CD4-positive, alpha-beta T cell (primary cell): ENCODE data around the gene FMNL3. TPM values are rescaled to one million over a fixed set of nuclear protein-coding genes. Genes with fewer than 3 reads are reported as not detected.

Source experiments
- ATAC-seq: fragments of 200-7000 bp; cut with Tn5 transposase; one replicate; pipeline ENCODE4 v1.10.0; 2022; ENCODE audit warnings: mild to moderate bottlenecking; ENCODE audit not compliant: poor library complexity
- CTCF ChIA-PET: fragments of 350-600 bp; sonication (Branson Sonifier 250); formaldehyde crosslinking; loops from one replicate; lab custom pipeline; 2021; ENCODE audit warnings: antibody characterized with exemption, inconsistent platforms; lab: Charles Lee
- POLR2A ChIA-PET: fragments of 350-600 bp; sonication (Branson Sonifier 250); formaldehyde crosslinking; loops from one replicate; lab custom pipeline; 2021; ENCODE audit warnings: antibody characterized with exemption, inconsistent platforms; lab: Charles Lee
- DNase-seq, 14 experiments: peaks; one replicate each; pipeline ENCODE4 v3.0.0-alpha.2; 2013 to 2020; ENCODE audit warnings: mixed read lengths in 2 of 14
- H3K27ac ChIP-seq, 2 donors: one replicate each; pipeline versions ENCODE4 v1.5.1 to v1.7.0; 2013; ENCODE audit warnings: low read length in 2 of 2, low read depth in 1 of 2, mild to moderate bottlenecking in 1 of 2
- H3K27me3 ChIP-seq, 2 experiments: 1 replicate in 1 of 2; 2 replicates in 1 of 2; pipeline versions ENCODE4 v1.6.1 to v1.7.0; 2013; ENCODE audit warnings: low read length in 2 of 2, control low read depth in 1 of 2, mild to moderate bottlenecking in 1 of 2, moderate library complexity in 1 of 2; ENCODE audit not compliant: insufficient read depth in 2 of 2, control insufficient read depth in 1 of 2
- H3K36me3 ChIP-seq: one replicate; pipeline ENCODE4 v1.6.1; 2013; ENCODE audit warnings: low read length, control low read depth; ENCODE audit not compliant: insufficient read depth
- H3K4me1 ChIP-seq: one replicate; pipeline ENCODE4 v1.6.1; 2013; ENCODE audit warnings: low read length, control low read depth; ENCODE audit not compliant: insufficient read depth
- H3K4me3 ChIP-seq: one replicate; pipeline ENCODE4 v1.5.1; 2013; ENCODE audit warnings: mild to moderate bottlenecking, low read length, moderate library complexity
- H3K9me3 ChIP-seq, 2 experiments: 1 replicate in 1 of 2; 2 replicates in 1 of 2; pipeline versions ENCODE4 v1.6.1 to v1.7.0; 2013; ENCODE audit warnings: low read length in 2 of 2, mild to moderate bottlenecking in 2 of 2, control low read depth in 1 of 2, moderate library complexity in 1 of 2; ENCODE audit not compliant: control insufficient read depth in 1 of 2, insufficient read depth in 1 of 2
- H3K27ac Mint-ChIP-seq: one replicate; pipeline ENCODE4 v1.8.0; 2020; ENCODE audit warnings: mixed read lengths
- H3K27me3 Mint-ChIP-seq: one replicate; pipeline ENCODE4 v1.8.0; 2021; ENCODE audit warnings: mixed read lengths
- H3K36me3 Mint-ChIP-seq: one replicate; pipeline ENCODE4 v1.8.0; 2021; ENCODE audit warnings: low read depth, mixed read lengths
- H3K4me1 Mint-ChIP-seq: one replicate; pipeline ENCODE4 v1.8.0; 2021; ENCODE audit warnings: low read depth, mixed read lengths
- H3K4me3 Mint-ChIP-seq: one replicate; pipeline ENCODE4 v1.8.0; 2020; ENCODE audit warnings: mild to moderate bottlenecking, mixed read lengths
- H3K9me3 Mint-ChIP-seq: one replicate; pipeline ENCODE4 v1.8.0; 2020; ENCODE audit warnings: mixed read lengths
- CTCF ChIP-seq: fragments of 200-600 bp; IDR thresholded peaks from one replicate; pipeline ENCODE4 v1.8.0; 2022; ENCODE audit warnings: antibody characterized with exemption, mild to moderate bottlenecking
- intact Hi-C, 2 experiments: fragments of 100-400 bp; cut with DNase I in 1 of 2; cut with micrococcal nuclease in 1 of 2; formaldehyde crosslinking; loops; one replicate each; pipeline versions ENCODE4 v1.15.1 to v1.9.0; 2023 to 2025; cut with DNase I, micrococcal nuclease
- total RNA-seq, 174 experiments: library from RNA in 2 of 174; stranded (reverse) in 2 of 174; gene quantifications; one replicate each; pipeline ENCODE4 v1.2.3 and lab custom pipeline; 2021 to 2026

FMNL3 gene
- total RNA-seq, 2 experiments from 2014 or later: 33.3 to 34.8 TPM

- Mint-ChIP-seq H3K4me3 (no peak overlapping the region), H3K27ac (peak overlapping the region; percentile 97), H3K4me1 (peaks cover 97% of the 10 kb centered on the region), H3K27me3 (no peaks in the 10 kb centered on the region), H3K9me3 (no peaks in the 10 kb centered on the region), H3K36me3 (peaks cover 69% of the 10 kb centered on the region)
- ChIA-PET POLR2A (interaction anchor here (0.8 to 6.4 kb wide), 5 partner anchors 9 to 42 kb away, joined by 3 to 105 read pairs (median 7); partner anchors contain the start of gene PRPF40B), CTCF (interaction anchor here (1.0 to 1.4 kb wide), 3 partner anchors 11 to 42 kb away, joined by 3 to 5 read pairs (median 3); partner anchors contain the start of gene PRPF40B)
- Histone ChIP-seq H3K27me3 (no peaks in the 10 kb centered on the region), H3K9me3 (no peaks in the 10 kb centered on the region), H3K4me3 (no peak overlapping the region), H3K4me1 (peaks cover 78% of the 10 kb centered on the region), H3K27ac (peak overlapping the region in 1 of 2 donors; percentile 97), H3K36me3 (peaks cover 13% of the 10 kb centered on the region)
- ATAC-seq (no peak), DNase-seq (no peak)
- no peak for TF ChIP-seq CTCF
- intact Hi-C loops: loop anchor here in 1 of 2 experiments (5.0 kb wide), 1 partner anchor 43 kb away; the partner anchor contains the start of gene FMNL3
Measured at GRCh38 chr12:49664591-49665239, 42.5 kb downstream of the FMNL3 start.

GRCh38 chr12:49664167-49664566 lies 43.0 kb downstream of the FMNL3 start:
- H3K27me3 ChIP-seq: no peaks in the 10 kb centered on the region
- H3K9me3 ChIP-seq: no peaks in the 10 kb centered on the region
- TF ChIP-seq CTCF: no peak
- H3K9me3 Mint-ChIP-seq: no peaks in the 10 kb centered on the region
- H3K27ac ChIP-seq: peak overlapping the region; percentile 88 to 97
- H3K4me1 Mint-ChIP-seq: peaks cover 92% of the 10 kb centered on the region
- intact Hi-C loops: loop anchor here in 1 of 2 experiments (5.0 kb wide), 1 partner anchor 43 kb away; the partner anchor contains the start of gene FMNL3
- no peaks in the 10 kb centered on the region for H3K27me3 Mint-ChIP-seq
- H3K27ac Mint-ChIP-seq: peak overlapping the region; percentile 97
- CTCF ChIA-PET: interaction anchor here (1.6 to 1.7 kb wide), 2 partner anchors 10 to 19 kb away, joined by 5 to 6 read pairs; no protein-coding TSS in a partner anchor
- peaks cover 72% of the 10 kb centered on the region for H3K36me3 Mint-ChIP-seq
- H3K36me3 ChIP-seq: peaks cover 18% of the 10 kb centered on the region
- H3K4me3 ChIP-seq: no peak overlapping the region
- peak overlapping the region; percentile 48 for H3K4me3 Mint-ChIP-seq
- H3K4me1 ChIP-seq: peaks cover 72% of the 10 kb centered on the region
- POLR2A ChIA-PET: interaction anchor here (0.8 to 6.4 kb wide), 5 partner anchors 10 to 42 kb away, joined by 3 to 105 read pairs (median 36); partner anchors contain the start of genes FMNL3 and PRPF40B
- ATAC-seq: no peak
- DNase-seq: no peak

GRCh38 chr12:49662998-49663843 lies 44.0 kb downstream of the FMNL3 start:
- Histone ChIP-seq H3K27me3 (no peaks in the 10 kb centered on the region), H3K4me3 (peak overlapping the region; percentile 10), H3K36me3 (peaks cover 25% of the 10 kb centered on the region), H3K4me1 (peaks cover 65% of the 10 kb centered on the region), H3K27ac (peak overlapping the region; percentile 88 to 97), H3K9me3 (no peaks in the 10 kb centered on the region)
- peaks cover 78% of the 10 kb centered on the region for H3K36me3 Mint-ChIP-seq
- ATAC-seq (peak; percentile 97), DNase-seq (peak; percentile 53 to 91 (median 74))
- H3K4me1 Mint-ChIP-seq: peaks cover 83% of the 10 kb centered on the region
- TF ChIP-seq CTCF: no peak
- peak overlapping the region; percentile 97 for H3K27ac Mint-ChIP-seq
- H3K27me3 Mint-ChIP-seq: no peaks in the 10 kb centered on the region
- peak overlapping the region; percentile 90 for H3K4me3 Mint-ChIP-seq
- CTCF ChIA-PET: interaction anchor here (0.9 to 1.8 kb wide), 10 partner anchors 8 to 115 kb away, joined by 3 to 6 read pairs (median 5); partner anchors contain the start of genes FMNL3 and TMBIM6
- intact Hi-C loops: loop anchor here (1.0 to 5.0 kb wide), 4 partner anchors 8 to 44 kb away; partner anchors contain the start of gene FMNL3 (in 2 of the 2)
- POLR2A ChIA-PET: interaction anchor here (0.9 to 6.4 kb wide), 11 partner anchors 9 to 296 kb away, joined by 3 to 105 read pairs (median 6); partner anchors contain the start of genes FMNL3, PRPF40B, SPATS2 and TMBIM6
- no peaks in the 10 kb centered on the region for H3K9me3 Mint-ChIP-seq
